ENCODE measurements around the gene UBR7. TPM values are rescaled to one million over a fixed set of nuclear protein-coding genes. Genes with fewer than 3 reads are reported as not detected.

Gene UBR7, protein sequence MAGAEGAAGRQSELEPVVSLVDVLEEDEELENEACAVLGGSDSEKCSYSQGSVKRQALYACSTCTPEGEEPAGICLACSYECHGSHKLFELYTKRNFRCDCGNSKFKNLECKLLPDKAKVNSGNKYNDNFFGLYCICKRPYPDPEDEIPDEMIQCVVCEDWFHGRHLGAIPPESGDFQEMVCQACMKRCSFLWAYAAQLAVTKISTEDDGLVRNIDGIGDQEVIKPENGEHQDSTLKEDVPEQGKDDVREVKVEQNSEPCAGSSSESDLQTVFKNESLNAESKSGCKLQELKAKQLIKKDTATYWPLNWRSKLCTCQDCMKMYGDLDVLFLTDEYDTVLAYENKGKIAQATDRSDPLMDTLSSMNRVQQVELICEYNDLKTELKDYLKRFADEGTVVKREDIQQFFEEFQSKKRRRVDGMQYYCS
- total RNA-seq (2022; extraction: Qiagen RNA extraction), result 24.3 to 29.8 TPM (median 25.9 TPM) in 5 replicates

DNA sequence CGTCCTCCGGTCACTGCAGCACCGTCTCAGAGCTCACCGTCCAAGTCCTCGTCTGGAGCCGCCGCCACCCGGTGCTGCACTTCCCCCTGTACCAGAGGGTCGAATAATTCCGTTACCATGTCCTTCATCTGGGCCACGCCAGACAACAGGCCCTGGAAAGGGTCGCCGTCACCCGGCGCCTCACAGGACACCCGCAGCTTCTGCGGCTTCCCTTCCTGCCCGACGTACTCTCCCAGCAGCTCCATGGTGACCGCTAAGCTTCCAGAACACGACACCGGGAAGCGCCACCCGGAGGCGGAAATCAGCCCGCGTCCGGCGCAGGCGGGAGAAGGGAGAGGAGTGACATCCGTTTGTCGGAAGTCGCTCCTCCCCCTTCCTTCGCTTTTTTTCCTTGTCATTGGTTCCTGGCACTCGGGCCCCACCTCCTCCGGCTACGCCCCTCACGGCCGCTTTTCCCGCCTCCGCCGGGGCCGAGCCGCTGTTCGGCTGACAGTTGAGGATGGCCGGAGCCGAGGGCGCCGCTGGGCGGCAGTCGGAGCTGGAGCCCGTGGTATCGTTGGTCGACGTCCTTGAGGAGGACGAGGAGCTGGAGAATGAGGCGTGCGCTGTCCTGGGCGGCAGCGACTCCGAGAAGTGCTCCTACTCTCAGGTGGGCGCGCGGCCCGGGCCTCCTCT, at the start of gene UBR7, which contains the start of gene GON7:
TSS of gene UBR7 (plus strand) at position 464 of the 675 bp plus-strand sequence. CDS start at position 500, 36 bp downstream.
TSS of gene GON7 (minus strand) at position 273 of the 675 bp plus-strand sequence. CDS start at position 245, 28 bp downstream.

DNA sequence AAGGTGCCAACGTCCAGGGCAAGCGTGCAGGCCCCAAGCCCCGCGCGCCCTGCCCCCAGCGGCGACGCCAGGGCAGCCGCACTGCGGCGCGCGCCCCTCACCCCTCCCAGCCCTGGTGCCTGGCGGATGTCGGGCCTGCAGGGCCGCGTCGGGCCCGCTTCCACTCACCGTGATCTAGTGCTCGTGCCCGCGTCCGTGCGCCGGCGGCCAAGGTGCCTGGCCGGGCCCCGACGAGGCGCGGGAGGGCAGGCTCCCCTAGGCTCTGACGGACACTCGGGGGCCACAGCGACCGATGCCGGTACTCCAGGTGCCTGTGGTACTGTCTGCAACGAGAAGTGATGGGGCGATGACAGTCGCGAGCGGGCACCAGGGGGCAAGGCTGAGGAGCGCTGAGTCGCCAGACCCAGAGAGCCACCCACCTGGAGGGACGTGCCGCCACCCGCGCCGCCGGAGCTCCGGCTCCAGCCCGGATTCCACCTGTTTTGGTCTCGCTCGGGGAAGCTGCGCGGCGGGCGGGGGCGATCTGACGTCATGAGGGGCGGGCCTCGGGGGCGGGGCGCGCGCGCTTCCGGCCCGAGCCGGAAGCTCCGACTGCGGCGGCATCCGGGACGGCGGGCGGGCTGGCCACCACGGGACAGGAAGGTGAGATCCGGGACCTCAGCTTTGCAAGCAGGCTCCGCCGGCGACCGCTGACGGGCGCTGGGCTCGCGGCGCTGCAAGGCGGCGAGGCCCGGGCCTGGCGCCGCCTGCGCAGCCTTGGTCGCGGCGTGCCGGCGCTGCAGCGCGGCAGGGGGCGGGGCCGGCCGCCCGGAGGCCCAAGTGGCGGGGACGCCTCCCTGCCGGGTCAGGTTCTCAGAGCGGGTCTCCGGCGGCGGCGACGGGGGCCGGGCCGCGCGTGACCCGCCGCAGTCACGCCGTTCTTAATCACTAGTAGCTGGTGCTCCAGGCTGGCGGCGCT, 22.4 kb upstream of the UBR7 start, which contains the start of the genes LYSET and MOAP1:
TSS of gene LYSET (plus strand) at position 927 of the 958 bp plus-strand sequence. CDS start 89 bp downstream, outside the sequence.
TSS of gene MOAP1 (minus strand) at position 507 of the 958 bp plus-strand sequence. CDS start 655 bp downstream, outside the sequence.

Other genes with a start within 250 kb of the UBR7 start
- 46.1 to 57.9 TPM (median 53.5 TPM) in 5 replicates for gene ITPK1, start 91.3 kb upstream of the UBR7 start, total RNA-seq (2022; extraction: Qiagen RNA extraction)
- gene MOAP1, start 22.4 kb upstream of the UBR7 start, total RNA-seq (2022; extraction: Qiagen RNA extraction), result 11.7 to 16.6 TPM (median 12.8 TPM) in 5 replicates
- gene LYSET, start 21.9 kb upstream of the UBR7 start, total RNA-seq (2022; extraction: Qiagen RNA extraction), result 34.3 to 41.7 TPM (median 35.4 TPM) in 5 replicates
- gene GON7, start 191 bp upstream of the UBR7 start, total RNA-seq (2022; extraction: Qiagen RNA extraction), result 13.4 to 17.6 TPM (median 15.1 TPM) in 5 replicates
- 9.7 to 12.6 TPM (median 11.9 TPM) in 5 replicates for gene BTBD7, start 125.8 kb downstream of the UBR7 start, total RNA-seq (2022; extraction: Qiagen RNA extraction)
- not detected in 5 replicates for gene COX8C, start 139.9 kb downstream of the UBR7 start, total RNA-seq (2022; extraction: Qiagen RNA extraction)
- gene UNC79, start 223.7 kb downstream of the UBR7 start, total RNA-seq (2022; extraction: Qiagen RNA extraction), result 0.01 to 0.02 TPM (median 0.02 TPM) in 4 of 5 replicates, not detected in the other

Measured in A549 treated with CORT108297 at 1 μM for 4 hours (cell line).